HEK293T (cell line): ENCODE results near the gene LRRC4B.

Experiments used
- ELF4 ChIP-seq: fragments of 450-650 bp; IDR thresholded peaks from 2 replicates; pipeline ENCODE4 v1.6.1; 2017; ENCODE audit warnings: antibody characterized with exemption
- FOXK2 ChIP-seq: fragments of 450-650 bp; IDR thresholded peaks from 2 replicates; pipeline ENCODE4 v1.6.1; 2016; ENCODE audit warnings: mild to moderate bottlenecking
- NFRKB ChIP-seq: fragments of 450-650 bp; IDR thresholded peaks from 2 replicates; pipeline ENCODE4 v1.6.1; 2016; ENCODE audit warnings: mild to moderate bottlenecking, moderate library complexity
- SP1 ChIP-seq: fragments of 450-650 bp; IDR thresholded peaks from 2 replicates; pipeline ENCODE4 v1.6.1; 2017
- SUZ12 ChIP-seq: fragments of 450-650 bp; IDR thresholded peaks from 2 replicates; pipeline ENCODE4 v1.6.1; 2016; ENCODE audit warnings: mild to moderate bottlenecking
- ZNF384 ChIP-seq: fragments of 450-650 bp; IDR thresholded peaks from 2 replicates; pipeline ENCODE4 v1.6.1; 2016

DNA sequence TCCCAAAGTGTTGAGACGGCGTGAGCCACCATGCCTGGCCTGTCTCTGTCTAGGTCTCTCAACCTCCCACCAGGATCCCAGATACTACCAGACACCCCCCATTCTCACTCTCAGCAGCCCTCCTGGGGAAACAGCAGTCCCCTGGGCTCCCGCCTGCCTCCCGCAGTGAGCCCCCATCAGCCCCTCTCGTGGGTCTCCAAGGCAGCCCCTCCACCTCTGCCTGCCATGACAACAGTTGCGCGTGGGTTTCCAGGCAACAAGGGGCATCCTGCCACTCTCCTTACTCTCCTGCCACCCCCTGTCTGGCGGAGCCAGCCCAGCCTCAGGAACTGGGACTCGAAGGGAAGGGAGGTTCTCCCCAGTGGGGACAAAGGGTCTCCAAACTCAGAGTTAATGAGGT, 5.2 kb downstream of the LRRC4B start:
- TF ChIP-seq FOXK2 (no peak), ELF4 (no peak), NFRKB (no peak), SP1 (no peak), SUZ12 (no peak), ZNF384 (no peak)
